PC-3 (cell line): ENCODE data around the gene PHC2.

ENCODE experiments used
- CTCF ChIP-seq: fragments of 300-600 bp; sonication (generic); conservative IDR thresholded peaks from 2 replicates; pipeline ENCODE4 v1.5.1; 2017; ENCODE audit warnings: antibody characterized with exemption, low read depth, mild to moderate bottlenecking, low read length
- EZH2 ChIP-seq: fragments of 300-600 bp; sonication (generic); IDR thresholded peaks from one replicate; pipeline ENCODE4 v1.6.1; 2017; ENCODE audit warnings: antibody characterized with exemption, mild to moderate bottlenecking, low read length; ENCODE audit not compliant: unreplicated experiment
- EZH2phosphoT487 ChIP-seq: fragments of 300-600 bp; sonication (generic); IDR thresholded peaks from 2 replicates; pipeline ENCODE4 v1.6.1; 2018; ENCODE audit warnings: mild to moderate bottlenecking, antibody characterized with exemption, low read length, borderline replicate concordance

DNA sequence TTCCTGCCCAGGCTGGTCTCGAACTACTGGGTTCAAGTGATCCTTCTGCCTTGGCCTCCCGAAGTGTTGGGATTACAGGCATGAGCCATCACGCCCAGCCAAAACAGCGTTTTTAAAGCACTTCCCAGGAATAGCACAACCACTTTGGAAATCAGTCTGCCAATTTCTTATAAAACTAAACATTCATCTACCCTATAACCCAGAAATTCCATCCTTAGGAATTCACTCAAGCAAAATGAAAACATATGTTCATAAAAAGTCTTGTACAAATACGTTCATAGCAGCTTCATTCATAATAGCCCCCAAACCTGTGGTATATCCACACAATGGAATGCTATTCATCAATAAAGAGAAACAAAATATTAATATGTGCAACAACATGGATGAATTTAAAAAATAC is 36.1 kb downstream of the PHC2 start:
- TF ChIP-seq CTCF: no peak
- TF ChIP-seq EZH2phosphoT487: no peak
- TF ChIP-seq EZH2: no peak
